Measurements from ENCODE around the gene DNLZ.

DNLZ gene

DNA sequence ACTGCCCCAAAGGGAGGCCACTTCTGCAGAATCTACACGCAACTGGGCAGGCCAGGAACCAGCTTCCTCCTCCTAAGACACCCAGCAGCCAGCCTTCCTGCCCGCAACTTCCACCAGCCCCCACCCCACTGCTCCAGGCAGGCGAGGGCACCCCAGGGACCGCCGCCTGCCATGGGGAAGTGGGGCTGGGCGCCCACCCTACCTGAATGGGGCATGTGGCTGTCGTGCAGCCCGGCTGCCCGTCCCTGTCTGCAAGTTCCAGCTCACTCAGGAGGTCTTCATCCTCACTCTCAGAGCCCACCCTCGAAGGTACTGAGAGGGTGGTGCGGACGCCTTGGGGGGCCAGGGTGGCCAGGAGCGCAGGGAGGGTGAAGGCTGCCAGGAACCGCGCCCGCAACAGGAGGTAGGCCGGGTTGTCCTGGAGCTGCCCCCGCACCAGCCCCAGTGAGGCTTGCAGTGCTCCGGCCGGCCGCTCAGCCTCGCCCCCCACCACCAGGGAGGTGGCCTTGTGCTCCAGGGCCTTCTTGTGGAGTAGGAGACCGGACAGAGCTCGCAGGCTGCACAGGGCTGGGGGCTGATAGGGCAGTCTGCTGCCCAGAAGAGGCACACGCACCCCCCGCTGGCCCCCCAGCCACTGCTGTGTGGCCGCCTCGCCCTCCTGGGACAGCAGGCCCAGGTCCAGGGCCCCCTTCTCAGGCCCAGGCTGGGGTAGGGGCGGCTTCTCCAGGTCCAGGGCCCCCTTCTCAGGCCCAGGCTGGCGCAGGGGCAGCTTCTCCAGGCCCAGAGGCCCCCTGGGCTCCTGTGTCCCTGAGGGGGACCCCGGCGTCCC, 14.0 kb upstream of the DNLZ start:
- peak in 3 of 56 donors; percentile 14 to 28 (median 16) for DNase-seq

GRCh38 chr9:136376457-136376856, 12.9 kb upstream of the DNLZ start:
- DNase-seq: no peak

DNA sequence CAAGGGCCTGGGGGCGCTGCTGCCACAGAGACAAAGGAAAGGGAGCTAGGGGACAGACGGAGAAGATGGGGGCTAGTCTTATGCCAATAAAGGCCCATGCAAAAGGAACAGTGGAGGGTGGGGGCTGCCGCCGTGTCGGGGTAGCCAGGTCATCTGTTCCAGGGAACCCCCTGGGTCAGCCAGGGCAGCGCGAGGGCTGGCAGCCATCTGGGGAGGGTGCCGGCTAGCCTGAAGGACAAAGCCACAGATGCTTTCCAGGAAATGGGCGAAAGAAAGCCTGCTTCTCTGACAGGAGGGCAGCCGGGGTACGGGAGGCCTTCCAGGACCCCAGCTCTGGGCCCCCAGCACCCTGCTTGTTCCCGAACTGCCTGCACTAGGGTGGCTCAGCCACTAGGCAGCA, 11.6 kb upstream of the DNLZ start:
- no peak for DNase-seq

- no peak for DNase-seq
Measured at GRCh38 chr9:136374183-136374575, 10.6 kb upstream of the DNLZ start.

- peak in 24 of 56 donors; percentile 8 to 61 (median 27) for DNase-seq
Measured at GRCh38 chr9:136373300-136374182, 10.0 kb upstream of the DNLZ start, which contains the start of gene CARD9. TSS of gene CARD9 (minus strand) at chr9:136373669. CDS start at chr9:136372078, 1,591 bp downstream.

- DNase-seq: peak in 20 of 56 donors; percentile 3 to 57 (median 33)
Measured at GRCh38 chr9:136372561-136373299, 9.2 kb upstream of the DNLZ start.

- DNase-seq: no peak
Measured at GRCh38 chr9:136372006-136372405, 8.5 kb upstream of the DNLZ start.

DNA sequence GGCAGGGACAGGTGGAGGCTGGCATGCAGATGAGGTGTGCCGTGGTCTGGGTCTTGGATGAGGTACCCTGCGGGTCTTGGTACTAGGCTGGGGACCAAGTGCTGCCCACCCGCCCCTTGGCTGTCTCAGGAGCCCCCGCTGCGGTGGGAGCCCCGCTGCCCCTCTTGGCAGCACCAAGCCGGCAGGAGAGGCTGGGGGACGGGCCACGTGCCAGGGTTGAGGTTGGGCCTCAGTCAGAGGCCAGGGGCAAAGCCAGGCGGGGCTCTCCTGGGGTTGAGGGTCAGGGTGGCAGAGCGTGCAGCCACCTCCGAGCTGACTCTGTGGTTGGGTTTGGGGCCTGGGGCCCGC, 8.0 kb upstream of the DNLZ start:
- no peak for DNase-seq

GRCh38 chr9:136370687-136371532, 7.4 kb upstream of the DNLZ start:
- no peak for DNase-seq

- no peak for DNase-seq
Measured at GRCh38 chr9:136370037-136370436, 6.5 kb upstream of the DNLZ start.

DNA sequence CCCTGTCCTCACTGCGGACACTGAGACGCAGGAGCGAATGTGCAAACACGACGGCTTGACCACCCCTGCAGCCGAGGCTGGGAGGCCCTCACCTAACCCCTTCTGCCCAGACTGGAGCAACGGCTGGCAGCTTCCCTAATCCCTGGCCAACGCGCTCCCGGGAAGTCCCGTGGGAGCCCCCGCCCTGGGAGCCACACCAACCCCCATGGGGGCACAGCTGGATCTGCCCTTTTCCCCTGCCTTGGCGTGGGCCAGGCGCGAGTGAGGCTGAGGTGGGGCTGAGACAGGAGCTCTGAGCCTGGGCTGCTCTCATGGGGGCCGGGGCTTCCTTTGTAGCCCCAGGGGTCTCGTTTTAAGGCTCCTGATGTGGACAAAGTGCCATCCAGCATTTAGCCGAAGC, 4.6 kb upstream of the DNLZ start:
- DNase-seq: no peak

- no peak for DNase-seq
Measured at GRCh38 chr9:136367296-136368145, 4.0 kb upstream of the DNLZ start.

DNA sequence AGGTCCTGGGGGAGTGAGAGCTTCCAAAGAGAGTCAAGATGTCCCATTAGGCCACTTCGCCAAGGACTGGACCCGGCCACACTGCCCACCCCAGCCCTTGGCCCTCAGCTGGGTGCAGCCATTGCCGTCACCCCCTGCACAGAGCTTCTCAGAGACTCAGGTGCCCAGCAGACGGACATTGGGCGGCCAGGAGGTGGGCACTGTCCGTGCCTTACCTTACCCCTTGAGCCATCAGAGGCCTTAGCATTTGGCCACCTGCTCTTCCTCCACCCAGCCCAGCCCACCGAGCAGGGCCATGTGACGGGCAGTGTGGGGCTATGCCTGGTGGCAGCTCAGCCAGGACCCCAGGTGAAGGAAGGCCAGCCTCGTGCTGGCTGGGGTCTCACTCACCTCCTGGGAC, 3.3 kb upstream of the DNLZ start:
- no peak for DNase-seq

- DNase-seq: no peak
Measured at GRCh38 chr9:136365775-136366222, 2.3 kb upstream of the DNLZ start.

DNA sequence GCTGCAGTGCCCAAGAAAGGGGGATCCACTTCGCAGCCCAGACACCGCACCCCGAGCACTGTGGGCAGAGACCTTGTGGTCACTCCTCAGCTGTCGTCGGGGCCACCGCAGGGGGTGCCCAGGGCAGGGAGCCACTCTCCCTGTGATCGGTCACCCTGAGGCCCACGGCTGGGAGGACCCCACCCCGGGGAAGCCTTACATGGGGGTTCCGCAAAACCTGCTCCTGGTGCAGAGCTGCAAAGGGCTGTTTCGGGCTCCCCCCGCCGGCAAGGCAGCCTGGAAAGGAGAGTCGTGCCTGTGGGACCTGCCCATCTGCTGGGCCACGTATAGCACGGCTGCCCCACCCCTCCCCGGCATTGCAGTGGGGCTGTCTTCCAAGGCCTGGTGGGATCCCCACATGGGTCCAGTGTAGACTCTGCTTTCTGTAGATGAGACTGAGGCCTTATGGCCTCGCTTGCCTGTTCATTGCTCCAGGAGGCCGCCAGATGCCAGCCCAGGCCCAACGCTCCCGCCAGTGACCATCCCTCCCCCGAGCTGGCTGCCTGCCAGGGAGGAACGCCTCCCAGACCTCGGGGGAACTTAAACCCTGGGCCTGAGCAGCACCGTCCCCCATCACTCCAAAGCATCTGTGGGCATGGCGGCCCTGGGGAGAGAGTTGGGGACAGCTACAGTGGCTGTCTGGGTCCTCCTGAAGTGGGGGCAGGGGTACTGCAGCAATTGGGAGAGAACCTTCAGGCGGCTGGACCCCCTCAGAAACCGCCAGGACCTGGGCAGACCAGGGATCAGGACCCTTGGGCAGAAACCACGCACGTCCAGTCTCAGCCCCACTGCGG, 1.6 kb upstream of the DNLZ start:
- DNase-seq: peak in 2 of 56 donors; percentile 26 to 28

GRCh38 chr9:136363949-136364748, 605 bp upstream of the DNLZ start:
- no peak for DNase-seq

DNA sequence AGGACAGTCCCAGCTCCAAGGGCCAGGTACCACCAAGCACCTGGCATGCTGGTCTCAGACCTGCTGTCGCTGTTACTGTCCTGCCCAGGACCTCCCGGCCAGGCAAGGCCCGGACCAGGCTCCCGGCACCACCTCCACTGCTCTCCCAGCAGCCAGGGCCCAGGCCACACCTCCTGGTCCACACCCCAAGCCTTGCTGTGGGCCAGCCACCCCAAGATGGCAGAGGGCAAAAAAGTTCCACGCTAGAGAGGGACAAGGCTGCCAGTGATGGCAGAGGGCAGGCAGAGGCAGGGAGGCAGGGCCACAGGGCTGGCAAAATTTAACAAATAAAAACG, 1.1 kb downstream of the DNLZ start:
- DNase-seq: no peak
